HG03565 (cell line): Measurements from ENCODE around the gene RAB3GAP2.
"Not testable (repeated sequence)": the region's sequence is repeated elsewhere in the genome, so short reads cannot be mapped to it uniquely, and the experiment has no call there.

Experiments used
- ATAC-seq: cut with Tn5 transposase; IDR thresholded peaks from one replicate; pipeline ENCODE4 v1.9.1; 2021; ENCODE audit warnings: mild to moderate bottlenecking, moderate library complexity; ENCODE audit not compliant: unreplicated experiment

RAB3GAP2 gene

DNA sequence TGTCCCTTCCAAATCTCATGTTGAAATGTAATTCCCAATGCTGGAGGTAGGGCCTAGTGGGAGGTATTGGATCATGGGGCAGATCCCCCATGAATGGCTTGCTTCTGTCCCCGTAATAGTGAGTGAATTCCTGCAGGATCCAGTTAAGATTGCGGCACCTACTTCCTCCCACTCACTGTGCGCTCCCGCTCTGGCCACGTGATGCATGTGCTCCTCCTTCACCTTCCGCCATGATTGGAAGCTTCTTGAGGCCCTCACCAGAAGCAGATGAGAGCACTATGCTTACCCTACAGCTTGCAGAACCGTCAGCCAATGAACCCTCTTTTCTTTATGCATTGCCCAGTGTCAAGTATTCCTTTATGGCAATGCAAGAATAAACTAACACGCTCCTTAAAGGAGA is 14.9 kb upstream of the RAB3GAP2 start:
- no peak for ATAC-seq

- no peak for ATAC-seq
Observed at GRCh38 chr1:220283625-220284024, 11.4 kb upstream of the RAB3GAP2 start.

- peak; percentile 41 for ATAC-seq
Observed at GRCh38 chr1:220281159-220281574, 8.9 kb upstream of the RAB3GAP2 start.

DNA sequence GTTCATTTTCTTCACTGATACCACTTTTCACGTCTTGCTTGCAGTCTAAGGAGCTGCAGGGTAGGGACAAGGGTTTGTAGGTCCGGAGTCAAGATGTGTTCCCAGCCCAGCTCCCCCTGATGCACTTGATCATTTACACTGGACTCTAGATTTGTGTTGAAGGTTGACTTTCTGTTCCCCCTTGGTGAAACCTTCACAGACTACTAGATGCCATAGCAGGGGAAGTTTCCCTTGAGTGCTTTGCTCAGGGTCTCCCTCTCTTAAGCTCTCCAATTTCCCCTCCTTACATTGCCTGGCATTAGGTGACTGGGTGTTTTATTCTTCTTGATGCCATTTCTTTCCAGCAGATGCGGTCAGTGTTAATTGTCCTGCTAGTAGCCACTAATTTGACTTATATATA is 8.0 kb upstream of the RAB3GAP2 start:
- no peak for ATAC-seq

- no peak for ATAC-seq
Observed at GRCh38 chr1:220278991-220279390, 6.7 kb upstream of the RAB3GAP2 start.

- no peak for ATAC-seq
Observed at GRCh38 chr1:220275430-220275829, 3.2 kb upstream of the RAB3GAP2 start.

- ATAC-seq = no peak
Observed at GRCh38 chr1:220274251-220274855, 2.1 kb upstream of the RAB3GAP2 start.

DNA sequence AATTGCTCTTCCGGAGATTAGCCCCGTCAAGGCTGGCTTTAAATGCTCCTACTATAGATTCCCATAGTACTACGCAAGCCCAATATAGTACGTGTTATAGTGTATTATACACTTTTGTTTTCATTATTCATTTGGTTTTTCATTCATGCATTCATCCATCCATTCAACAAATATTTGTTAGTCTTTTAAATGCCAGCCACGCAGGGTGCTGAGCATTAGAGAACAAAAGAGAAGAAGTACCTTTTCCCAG is 513 bp upstream of the RAB3GAP2 start:
- ATAC-seq = no peak

DNA sequence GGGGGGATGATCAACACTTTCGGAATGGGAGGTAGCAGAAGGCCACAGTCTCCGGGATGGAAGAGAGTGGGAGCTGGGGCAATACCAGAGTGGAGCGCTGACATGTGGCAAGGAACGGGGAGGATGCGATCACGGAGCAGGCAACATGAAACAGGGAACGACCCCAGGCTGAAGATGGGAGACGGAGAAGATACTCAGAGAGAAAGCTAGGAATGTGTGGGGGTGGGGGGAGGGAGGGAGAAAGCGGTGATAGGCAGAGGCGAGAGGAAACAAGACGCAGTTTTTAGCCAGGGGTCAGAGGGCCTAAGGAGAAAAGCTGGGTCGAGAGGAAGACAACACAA is 577 bp downstream of the RAB3GAP2 start:
- no peak for ATAC-seq

GRCh38 chr1:220269036-220269435 is 3.2 kb downstream of the RAB3GAP2 start:
- ATAC-seq = no peak

GRCh38 chr1:220267630-220268029 is 4.6 kb downstream of the RAB3GAP2 start:
- no peak for ATAC-seq

- ATAC-seq = not testable (repeated sequence)
Observed at GRCh38 chr1:220260228-220260627, 12.0 kb downstream of the RAB3GAP2 start.

GRCh38 chr1:220259756-220260155 is 12.5 kb downstream of the RAB3GAP2 start:
- not testable (repeated sequence) for ATAC-seq

DNA sequence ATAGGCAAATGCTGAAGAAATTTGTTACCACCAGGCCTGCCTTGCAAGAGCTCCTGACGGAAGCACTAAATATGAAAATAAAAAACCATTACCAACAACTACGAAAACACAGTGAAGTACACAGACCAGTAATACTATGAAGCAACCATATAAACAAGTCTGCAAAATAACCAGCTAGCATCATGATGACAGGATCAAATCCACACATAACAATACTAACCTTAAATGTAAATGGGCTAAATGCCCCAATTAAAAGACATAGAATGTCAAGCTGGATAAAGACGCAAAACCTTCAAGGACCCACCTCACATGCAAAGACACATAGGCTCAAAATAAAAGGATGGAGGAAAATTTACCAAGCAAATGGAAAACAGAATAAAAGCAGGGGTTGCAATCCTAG is 16.1 kb downstream of the RAB3GAP2 start:
- ATAC-seq = not testable (repeated sequence)

DNA sequence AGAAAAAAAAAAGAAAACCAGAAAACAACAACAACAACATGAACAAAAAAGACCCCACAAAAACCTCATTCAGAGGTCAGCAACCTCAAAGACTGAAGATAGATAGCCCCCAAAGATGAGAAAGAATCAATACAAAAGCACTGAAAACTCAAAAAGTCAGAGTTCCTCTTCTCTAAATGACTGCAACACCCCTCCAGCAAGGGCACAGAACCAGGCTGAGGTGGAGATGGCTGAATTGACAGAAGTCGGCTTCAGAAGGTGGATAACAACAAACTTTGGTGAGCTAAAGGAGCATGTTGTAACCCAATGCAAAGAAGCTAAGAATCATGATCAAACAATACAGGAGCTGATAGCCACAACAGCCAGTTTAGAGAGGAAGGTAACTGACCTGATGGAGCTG is 17.0 kb downstream of the RAB3GAP2 start:
- ATAC-seq = no peak

DNA sequence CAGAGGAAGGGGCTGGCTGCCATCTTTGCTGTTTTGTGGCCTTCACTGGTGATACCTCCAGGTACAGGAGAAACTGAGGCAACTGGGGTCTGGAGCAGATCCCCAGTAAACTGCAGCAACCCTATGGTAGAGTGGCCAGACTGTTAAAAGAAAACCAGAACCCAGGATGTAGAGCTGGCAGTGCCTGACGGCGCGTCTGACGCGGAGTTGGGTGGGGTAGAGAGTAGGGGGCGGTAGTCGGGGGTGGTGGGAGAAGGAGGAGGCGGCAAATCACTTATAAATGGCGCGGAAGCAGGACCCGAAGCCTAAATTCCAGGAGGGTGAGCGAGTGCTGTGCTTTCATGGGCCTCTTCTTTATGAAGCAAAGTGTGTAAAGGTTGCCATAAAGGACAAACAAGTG is 19.0 kb downstream of the RAB3GAP2 start:
- ATAC-seq = not testable (repeated sequence)

GRCh38 chr1:220251272-220251671 is 21.0 kb downstream of the RAB3GAP2 start:
- ATAC-seq = no peak

- ATAC-seq = no peak
Observed at GRCh38 chr1:220250681-220251080, 21.6 kb downstream of the RAB3GAP2 start.

DNA sequence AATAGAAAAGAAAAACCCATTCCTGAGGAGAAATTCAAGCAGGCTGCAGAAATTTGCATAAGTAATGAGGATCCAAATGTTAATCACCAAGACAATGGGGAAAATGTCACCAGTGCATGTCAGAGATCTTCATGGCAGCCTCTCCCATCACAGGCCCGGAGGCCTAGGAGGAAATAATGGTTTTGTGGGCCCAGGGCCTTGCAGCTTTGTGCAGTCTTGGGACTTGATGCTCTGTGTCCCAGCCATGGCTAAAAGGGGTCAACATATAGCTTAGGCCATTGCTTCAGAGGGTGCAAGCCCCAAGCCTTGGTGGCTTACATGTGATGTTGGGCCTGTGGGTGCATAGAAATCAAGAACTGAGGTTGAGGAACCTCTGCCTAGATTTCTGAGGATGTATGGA is 22.7 kb downstream of the RAB3GAP2 start:
- ATAC-seq = no peak

GRCh38 chr1:220248715-220249265 is 23.5 kb downstream of the RAB3GAP2 start:
- not testable (repeated sequence) for ATAC-seq

- ATAC-seq = not testable (repeated sequence)
Observed at GRCh38 chr1:220245900-220246299, 26.4 kb downstream of the RAB3GAP2 start.

- ATAC-seq = no peak
Observed at GRCh38 chr1:220243947-220244346, 28.3 kb downstream of the RAB3GAP2 start.

DNA sequence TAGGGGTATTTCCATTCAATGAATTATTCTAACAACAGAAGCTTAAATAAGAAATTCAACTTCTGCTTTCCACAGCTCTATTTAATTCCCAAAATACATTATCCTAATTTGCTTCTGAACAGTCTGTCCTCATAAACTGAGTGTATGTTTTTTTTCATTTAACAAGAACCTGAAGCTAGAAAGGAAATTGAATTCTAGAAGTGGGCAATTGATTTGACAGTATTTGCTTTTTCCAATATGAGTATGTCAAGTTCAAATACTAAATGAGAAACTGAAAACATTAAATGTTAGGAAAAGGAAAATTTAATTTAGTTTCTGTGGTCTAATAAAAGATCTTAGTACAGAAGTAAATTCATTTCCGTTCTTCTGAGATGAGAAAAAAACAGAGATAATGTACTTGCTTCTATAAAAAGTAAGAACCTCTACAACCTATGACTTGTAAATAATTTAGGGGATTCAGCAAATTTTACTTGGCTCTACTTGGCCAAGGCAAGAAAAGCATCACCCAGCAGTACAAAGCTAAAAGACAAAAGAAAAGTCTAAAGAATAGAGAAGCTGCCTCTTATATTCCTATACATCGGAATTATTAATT is 31.1 kb downstream of the RAB3GAP2 start:
- no peak for ATAC-seq
